GM15510 (cell line): ENCODE data around the gene CCDC9.
A peak's percentile ranks its signal among the peaks of the same experiment; 100 is the strongest.

Experiments used
- POLR2A ChIP-seq: IDR thresholded peaks from 3 replicates; pipeline ENCODE4 v1.6.1; 2011; ENCODE audit warnings: borderline replicate concordance; ENCODE audit not compliant: insufficient read length; ENCODE audit errors: extremely low read depth

Gene CCDC9

DNA sequence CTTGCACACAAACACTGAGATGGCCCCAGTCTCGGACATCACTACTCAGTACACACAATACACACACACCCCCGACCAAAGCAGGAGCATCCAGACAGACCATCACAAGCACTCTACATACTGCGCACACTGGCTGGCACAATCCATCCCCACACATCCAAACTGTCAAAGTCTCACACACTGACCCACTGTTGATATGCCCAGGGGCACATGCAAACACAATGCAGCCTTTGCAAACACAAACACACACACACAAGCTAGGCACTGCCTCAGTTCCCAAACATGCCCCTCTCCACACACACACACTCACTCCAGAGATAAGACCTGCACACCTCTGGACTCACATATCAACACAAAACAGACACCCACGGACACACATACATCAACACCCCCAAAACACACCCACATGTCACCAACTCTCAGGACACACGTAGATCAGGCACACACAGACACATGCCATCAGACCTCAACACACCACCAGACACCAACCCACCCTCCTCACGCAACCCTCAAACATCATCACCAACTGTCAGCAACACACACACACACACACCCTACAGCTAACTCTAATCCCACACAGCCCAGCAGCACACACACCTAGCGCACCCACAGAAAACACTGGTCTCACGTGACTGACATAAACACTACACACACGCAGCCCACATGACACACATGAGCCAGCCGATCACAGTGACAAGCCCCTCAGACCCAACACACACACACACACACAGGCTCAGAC is 27.2 kb upstream of the CCDC9 start:
- no peak for TF ChIP-seq POLR2A

GRCh38 chr19:47229676-47230053 is 26.7 kb upstream of the CCDC9 start:
- TF ChIP-seq POLR2A: no peak

- no peak for TF ChIP-seq POLR2A
These were observed 26.0 kb upstream of the CCDC9 start for GRCh38 chr19:47230054-47230920.

GRCh38 chr19:47230921-47231214 is 25.5 kb upstream of the CCDC9 start, which contains the start of gene BBC3:
Gene BBC3 (minus strand): TSS chr19:47231199. CDS start chr19:47228431, 2,768 bp downstream.
- TF ChIP-seq POLR2A: no peak

DNA sequence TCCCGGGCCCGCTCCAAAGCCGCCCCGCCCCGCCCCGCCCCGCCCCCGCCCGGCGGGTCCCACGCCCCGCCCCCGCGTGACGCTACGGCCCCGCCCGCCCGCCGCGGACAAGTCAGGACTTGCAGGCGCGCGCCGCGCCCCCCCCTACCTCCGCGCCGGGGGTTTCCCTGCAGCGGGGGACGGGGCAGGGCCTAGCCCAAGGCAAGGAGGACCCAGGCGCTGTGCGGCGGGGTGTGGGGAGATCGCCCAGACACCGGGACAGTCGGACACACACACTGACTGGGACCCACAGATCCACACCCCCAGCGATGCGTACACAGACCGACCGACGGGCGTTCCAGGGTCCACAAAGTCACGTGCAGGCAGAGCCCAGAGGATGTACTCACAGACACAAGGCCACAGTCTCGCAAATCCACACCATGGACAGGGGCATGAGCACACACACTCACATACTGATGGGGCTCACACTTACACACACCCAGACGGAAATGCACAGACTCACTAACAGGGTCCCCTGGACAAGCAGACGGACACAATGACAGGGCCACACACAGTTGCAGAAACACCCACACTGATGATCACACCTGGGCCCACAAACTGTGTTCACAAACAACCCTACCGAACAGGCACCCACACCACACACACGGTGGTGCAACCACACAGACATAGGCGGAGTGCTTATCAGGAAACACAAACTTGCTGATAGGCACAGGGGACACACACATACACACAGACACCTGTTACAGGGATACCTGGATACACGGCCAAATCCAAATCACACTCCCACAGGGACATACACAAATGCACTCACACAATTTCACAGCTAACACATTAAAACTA is 24.9 kb upstream of the CCDC9 start:
- TF ChIP-seq POLR2A: peak; percentile 53

- peak; percentile 14 for TF ChIP-seq POLR2A
These were observed 23.7 kb upstream of the CCDC9 start for GRCh38 chr19:47232422-47233211.

- no peak for TF ChIP-seq POLR2A
These were observed 20.2 kb upstream of the CCDC9 start for GRCh38 chr19:47236072-47236675.

DNA sequence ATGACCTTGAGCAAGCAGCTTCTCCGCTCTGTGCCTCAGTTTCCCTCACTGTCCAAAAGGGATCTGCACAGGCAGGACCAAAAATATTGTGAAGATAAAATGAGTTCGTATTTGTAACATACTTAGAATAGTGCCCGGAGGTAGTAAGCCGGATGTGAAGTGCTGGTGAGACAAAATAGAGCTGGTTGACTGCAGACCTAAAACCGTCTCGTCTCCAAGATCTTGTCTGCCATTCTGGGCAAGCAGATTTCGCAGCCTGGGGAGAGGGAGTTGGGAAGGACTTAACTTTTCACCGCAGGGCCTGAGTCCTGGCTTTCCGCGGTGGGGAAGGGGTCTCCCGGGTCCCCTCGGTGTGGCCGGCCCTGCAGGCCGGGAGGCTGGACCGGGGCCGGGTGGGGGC is 17.2 kb upstream of the CCDC9 start:
- no peak for TF ChIP-seq POLR2A

GRCh38 chr19:47239610-47240296 is 16.6 kb upstream of the CCDC9 start:
- no peak for TF ChIP-seq POLR2A

DNA sequence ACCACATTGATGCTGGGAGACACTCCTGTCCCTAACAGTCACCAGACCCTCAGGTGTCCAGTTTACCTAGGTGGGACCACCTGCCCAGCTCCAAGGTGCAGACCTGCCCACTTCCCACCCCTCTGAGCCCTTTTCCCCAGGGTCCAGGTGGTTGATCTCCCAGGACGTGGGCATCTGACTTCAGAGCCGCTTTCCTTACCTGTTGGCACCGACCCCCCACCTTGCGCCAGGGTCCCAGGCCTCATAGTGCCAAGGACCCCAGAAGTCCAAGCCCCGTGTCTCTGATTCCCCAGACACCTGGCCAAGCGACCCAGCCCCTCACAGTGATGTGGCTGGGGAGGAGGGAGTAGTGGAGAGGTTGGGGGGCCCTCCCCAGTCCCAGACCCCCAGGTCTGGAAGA is 15.8 kb upstream of the CCDC9 start:
- TF ChIP-seq POLR2A: no peak

DNA sequence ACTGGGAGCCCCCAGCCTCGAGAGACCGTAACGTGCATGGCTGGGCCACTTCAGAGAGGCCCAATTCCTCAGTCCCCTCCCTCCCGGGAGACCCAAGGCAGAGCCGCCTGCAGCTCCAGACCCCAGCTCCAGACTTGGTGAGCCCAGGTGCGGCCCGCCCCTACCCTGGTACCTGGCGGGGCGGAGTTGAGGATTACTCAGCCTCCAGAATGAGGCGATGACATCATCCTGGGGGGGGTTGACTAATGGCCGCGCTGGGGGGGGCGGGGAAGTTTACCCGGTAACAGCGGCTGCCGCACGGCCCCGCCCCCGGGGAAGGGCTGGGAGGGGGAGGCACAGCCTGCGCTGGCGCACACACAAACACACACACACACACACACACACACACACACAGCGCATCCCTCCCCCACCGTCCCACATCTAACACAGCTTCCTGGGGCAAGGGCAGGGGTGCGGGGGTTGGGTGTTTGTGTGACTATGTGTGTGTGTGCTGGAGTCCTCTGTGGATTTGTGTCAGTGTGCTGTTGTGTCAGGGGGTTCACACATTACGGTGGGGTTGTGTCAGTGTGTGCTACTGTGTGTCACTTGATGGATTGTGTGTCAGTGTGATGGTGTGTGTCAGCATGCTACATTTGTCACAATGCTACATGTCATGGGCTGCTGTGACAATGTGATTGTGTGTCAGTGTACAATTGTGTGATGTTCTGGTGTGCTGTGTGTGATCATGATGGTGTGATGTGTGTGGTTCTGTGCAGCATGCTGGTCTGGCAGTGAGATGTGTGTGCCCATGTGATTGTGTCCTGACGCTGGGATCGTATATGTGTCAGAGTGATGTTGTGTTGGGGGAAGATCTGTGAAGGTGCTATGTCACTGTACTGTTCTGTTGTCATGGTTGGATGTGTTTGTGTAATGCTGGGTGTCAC is 15.1 kb upstream of the CCDC9 start:
- no peak for TF ChIP-seq POLR2A

GRCh38 chr19:47241919-47242577 is 14.3 kb upstream of the CCDC9 start:
- TF ChIP-seq POLR2A: no peak

- TF ChIP-seq POLR2A: no peak
These were observed 13.0 kb upstream of the CCDC9 start for GRCh38 chr19:47243364-47243775.
